GM04503 (cell line): ENCODE measurements around the gene DMP1.

ENCODE experiments used
- DNase-seq: peaks from one replicate; pipeline ENCODE4 v3.0.0-alpha.2; 2012; ENCODE audit warnings: low read depth

The DMP1 gene

GRCh38 chr4:87649980-87650379, at the start of gene DMP1:
Gene DMP1 (plus strand): TSS chr4:87650280. CDS start chr4:87656493, 6,213 bp downstream.
- no peak for DNase-seq

GRCh38 chr4:87601361-87601760, 48.7 kb upstream of the DMP1 start:
- no peak for DNase-seq

- no peak for DNase-seq
Observed at GRCh38 chr4:87608229-87608628, 41.9 kb upstream of the DMP1 start, which contains the start of gene DSPP. Gene DSPP (plus strand): TSS chr4:87608529. CDS start chr4:87610909, 2,380 bp downstream.

- no peak for DNase-seq
Observed at GRCh38 chr4:87614292-87614890, 35.7 kb upstream of the DMP1 start.

GRCh38 chr4:87616268-87616667, 33.8 kb upstream of the DMP1 start:
- DNase-seq, result no peak

GRCh38 chr4:87620086-87620485, 30.0 kb upstream of the DMP1 start:
- DNase-seq, result no peak

- DNase-seq, result no peak
Observed at GRCh38 chr4:87620491-87620890, 29.6 kb upstream of the DMP1 start.

GRCh38 chr4:87622303-87622702, 27.8 kb upstream of the DMP1 start:
- DNase-seq, result no peak

GRCh38 chr4:87624698-87625097, 25.4 kb upstream of the DMP1 start:
- no peak for DNase-seq

GRCh38 chr4:87631668-87632067, 18.4 kb upstream of the DMP1 start:
- DNase-seq, result no peak

- no peak for DNase-seq
Observed at GRCh38 chr4:87632469-87632868, 17.6 kb upstream of the DMP1 start.

- DNase-seq, result no peak
Observed at GRCh38 chr4:87633243-87633642, 16.8 kb upstream of the DMP1 start.

- DNase-seq, result no peak
Observed at GRCh38 chr4:87644286-87644685, 5.8 kb upstream of the DMP1 start.

GRCh38 chr4:87650938-87651337, 858 bp downstream of the DMP1 start:
- DNase-seq, result no peak

GRCh38 chr4:87651941-87652340, 1.9 kb downstream of the DMP1 start:
- DNase-seq, result no peak

- no peak for DNase-seq
Observed at GRCh38 chr4:87654487-87655044, 4.5 kb downstream of the DMP1 start.

- DNase-seq, result peak; percentile 9
Observed at GRCh38 chr4:87657525-87657924, 7.4 kb downstream of the DMP1 start.

GRCh38 chr4:87659247-87659931, 9.3 kb downstream of the DMP1 start:
- DNase-seq, result no peak

- DNase-seq, result no peak
Observed at GRCh38 chr4:87662871-87663270, 12.8 kb downstream of the DMP1 start.

- DNase-seq, result no peak
Observed at GRCh38 chr4:87669373-87669772, 19.3 kb downstream of the DMP1 start.

GRCh38 chr4:87677731-87678130, 27.7 kb downstream of the DMP1 start:
- DNase-seq, result no peak

GRCh38 chr4:87679449-87680169, 29.5 kb downstream of the DMP1 start:
- no peak for DNase-seq

- DNase-seq, result no peak
Observed at GRCh38 chr4:87680271-87680670, 30.2 kb downstream of the DMP1 start.
